GM21619 (cell line): Measurements from ENCODE around the gene RASGRF1.

Experiments
- ATAC-seq: cut with Tn5 transposase; IDR thresholded peaks from one replicate; pipeline ENCODE4 v1.9.1; 2021; ENCODE audit not compliant: unreplicated experiment

Gene RASGRF1

DNA sequence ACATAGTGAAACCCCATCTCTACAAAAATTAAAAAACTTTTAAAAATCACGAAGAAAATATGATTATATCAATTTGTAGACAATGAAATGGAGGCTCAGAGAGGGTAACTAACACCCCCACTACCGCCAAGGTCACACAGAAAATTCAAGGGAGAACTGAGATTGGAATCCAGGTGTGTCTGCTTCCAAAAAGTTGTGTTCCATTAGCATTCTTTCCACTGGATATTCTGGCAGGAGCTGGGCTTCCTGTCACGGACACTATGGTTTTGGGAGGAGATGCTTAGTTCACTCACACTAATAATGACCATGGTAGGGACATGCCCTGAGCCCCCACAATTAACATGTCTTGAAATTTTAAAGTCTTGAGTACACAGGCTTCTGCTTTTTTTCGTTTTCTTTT is 174.5 kb downstream of the RASGRF1 start:
- ATAC-seq = no peak

DNA sequence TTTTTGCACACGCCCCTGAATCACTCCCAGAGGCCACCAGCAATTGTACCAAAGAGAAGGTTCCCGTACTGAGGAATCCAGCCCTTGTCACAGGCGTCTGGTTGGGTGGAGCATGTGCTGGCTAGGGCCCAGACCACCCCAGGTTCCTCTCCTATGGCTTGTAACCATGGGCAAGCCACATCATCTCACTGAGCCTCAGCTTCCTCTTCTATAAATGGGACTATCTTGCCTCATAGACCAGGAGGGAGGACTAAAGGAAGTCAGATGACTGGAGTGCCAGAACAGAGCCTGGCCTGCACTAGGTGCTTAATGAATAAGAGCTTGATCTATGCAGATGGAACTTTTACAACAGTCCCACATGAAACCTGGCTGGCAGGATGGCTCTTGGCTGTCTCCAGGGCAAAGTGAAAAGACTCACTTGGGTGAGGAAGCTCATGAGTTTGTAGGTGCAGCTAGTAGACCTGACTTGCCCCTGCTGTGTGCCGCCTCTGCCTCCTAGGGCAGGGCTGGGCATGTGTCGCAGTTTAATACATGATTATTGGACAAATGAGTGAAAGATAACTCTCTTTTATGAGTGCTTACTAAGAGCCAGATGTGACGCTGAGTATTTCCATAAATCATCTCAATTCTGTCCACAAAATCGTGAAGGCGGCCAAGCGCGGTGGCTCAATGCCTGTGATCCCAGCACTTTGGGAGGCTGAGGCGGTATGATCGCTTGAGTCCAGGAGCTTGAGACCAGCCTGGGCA is 175.1 kb downstream of the RASGRF1 start:
- no peak for ATAC-seq

DNA sequence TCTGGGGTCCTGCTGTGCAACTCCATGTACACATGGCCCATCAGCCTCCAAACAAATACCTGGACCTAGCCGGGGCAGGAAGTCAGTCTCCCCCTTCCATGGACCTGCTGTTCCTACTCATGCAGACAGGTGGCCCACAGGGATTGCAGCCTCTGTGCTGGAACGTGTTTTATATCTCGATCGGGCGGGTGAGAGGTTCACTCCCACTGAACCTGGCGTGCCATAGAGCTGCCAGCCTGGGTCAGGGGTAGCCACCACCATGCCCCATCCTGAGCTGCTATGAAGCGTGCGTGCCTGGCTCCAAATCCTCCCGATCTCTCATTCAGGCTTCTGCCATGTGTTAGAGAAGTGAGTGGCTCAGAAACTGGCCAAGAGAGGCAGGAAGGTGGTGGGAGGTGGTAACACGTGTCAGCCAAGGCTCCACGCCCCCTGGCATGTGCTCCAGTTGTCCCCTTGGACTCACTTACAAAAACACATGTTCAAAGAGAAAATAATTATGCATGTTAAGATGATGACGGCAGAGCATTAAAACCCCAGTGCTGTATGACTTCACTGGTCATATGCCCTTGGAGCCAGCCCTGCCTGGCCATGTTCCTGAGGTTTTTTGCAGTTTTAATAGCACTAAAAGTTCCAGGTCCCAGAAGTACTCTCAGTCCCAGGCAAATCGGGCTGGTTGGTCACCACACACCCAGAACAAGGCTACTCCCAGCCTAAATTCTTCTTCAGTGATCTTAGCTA is 176.4 kb downstream of the RASGRF1 start:
- ATAC-seq = no peak

DNA sequence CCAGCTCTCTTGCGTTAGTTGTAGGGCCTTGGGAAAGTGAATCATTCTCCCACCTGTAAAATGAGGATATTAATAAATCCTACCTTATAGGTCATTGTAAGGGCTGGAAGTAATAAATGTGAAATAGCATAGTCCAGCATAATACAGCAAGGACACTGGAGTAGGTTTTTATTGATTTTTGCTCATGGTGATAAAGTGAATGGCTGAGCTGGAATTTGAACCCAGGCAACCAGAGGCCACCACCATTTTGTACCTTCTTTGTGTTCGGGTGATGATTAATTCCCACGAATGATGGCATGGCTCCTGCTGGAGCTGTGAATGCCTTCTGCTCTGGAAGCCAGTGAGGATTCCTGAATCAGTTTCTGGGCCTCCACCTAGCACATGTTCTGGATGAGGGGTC is 177.6 kb downstream of the RASGRF1 start:
- no peak for ATAC-seq

DNA sequence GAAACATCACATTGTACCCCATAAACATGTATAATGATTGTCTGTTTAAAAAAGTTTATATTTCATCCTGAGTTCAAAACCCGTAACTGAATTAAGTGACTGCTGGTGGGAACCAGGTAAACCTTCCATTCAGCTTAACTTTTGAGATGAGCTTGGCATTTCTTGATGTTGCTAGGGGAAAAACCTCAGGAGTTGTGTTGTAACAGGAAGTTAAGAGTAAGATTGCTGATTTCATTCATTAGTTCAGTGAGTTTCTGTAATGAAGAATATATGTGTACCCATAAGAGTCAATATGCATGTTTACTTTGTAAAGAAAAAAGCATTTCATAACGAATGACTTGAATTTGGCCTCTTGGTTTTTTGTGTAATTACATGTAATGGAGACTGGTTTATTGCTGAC is 178.3 kb downstream of the RASGRF1 start:
- ATAC-seq = no peak

DNA sequence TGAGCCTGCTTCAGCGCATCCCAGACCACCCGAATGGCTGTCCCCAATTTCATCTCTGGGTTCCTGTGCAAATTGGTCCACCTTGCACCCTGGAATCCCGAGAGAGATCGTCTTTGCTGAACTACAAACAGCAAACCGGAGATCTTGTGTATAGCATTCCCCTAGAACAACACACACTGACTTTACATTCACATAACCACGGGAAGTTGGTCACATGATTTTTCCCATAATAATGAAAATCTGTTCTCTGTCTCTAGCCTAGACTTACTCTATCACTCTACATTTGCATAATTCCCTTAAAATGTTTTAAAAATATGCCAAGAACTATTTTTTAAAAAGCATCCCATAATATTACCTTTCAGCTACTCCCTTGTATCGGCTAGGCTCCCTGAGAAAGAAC is 180.3 kb downstream of the RASGRF1 start:
- ATAC-seq = no peak
